Esophagus (tissue), 2 donors: Measurements from ENCODE around the gene SLC34A1. TPM values are rescaled to one million over a fixed set of nuclear protein-coding genes. Genes with fewer than 3 reads are reported as not detected.
"Not testable (repeated sequence)": the region's sequence is repeated elsewhere in the genome, so short reads cannot be mapped to it uniquely, and the experiment has no call there.

Experiments used
- H3K27ac ChIP-seq, 2 donors: one replicate each; pipeline ENCODE4 v1.5.1; 2013; ENCODE audit warnings: low read depth in 2 of 2, mild to moderate bottlenecking in 2 of 2, inconsistent platforms in 1 of 2, low read length in 1 of 2, moderate library complexity in 1 of 2
- H3K27me3 ChIP-seq, 2 donors: one replicate each; pipeline ENCODE4 v1.6.1; 2013; ENCODE audit warnings: low read length in 2 of 2, control low read depth in 1 of 2, mild to moderate bottlenecking in 1 of 2; ENCODE audit not compliant: insufficient read depth in 2 of 2, control insufficient read depth in 1 of 2
- H3K36me3 ChIP-seq, 2 donors: one replicate each; pipeline ENCODE4 v1.6.1; 2013; ENCODE audit warnings: low read length in 1 of 2; ENCODE audit not compliant: control insufficient read depth in 2 of 2, insufficient read depth in 2 of 2
- H3K4me1 ChIP-seq, 2 donors: one replicate each; pipeline ENCODE4 v1.6.1; 2013; ENCODE audit warnings: low read length in 1 of 2; ENCODE audit not compliant: control insufficient read depth in 2 of 2, insufficient read depth in 2 of 2
- H3K4me3 ChIP-seq, 2 donors: one replicate each; pipeline ENCODE4 v1.5.1; 2013; ENCODE audit warnings: low read length in 2 of 2, mild to moderate bottlenecking in 2 of 2, low read depth in 1 of 2, moderate library complexity in 1 of 2
- H3K9me3 ChIP-seq, 2 donors: one replicate each; pipeline ENCODE4 v1.6.1; 2013; ENCODE audit warnings: mild to moderate bottlenecking in 2 of 2, low read depth in 1 of 2, low read length in 1 of 2, moderate library complexity in 1 of 2; ENCODE audit not compliant: control insufficient read depth in 2 of 2, insufficient read depth in 1 of 2
- WGBS, 2 donors: extraction: QIAGEN DNeasy Blood & Tissue Kit; methylation state at CpG; one replicate each; pipeline ENCODE4 v1.1.7; 2013; 5-methylcytosine and 5-hydroxymethylcytosine counted together
- polyA plus RNA-seq, 2 donors: library from polyadenylated mRNA; stranded (reverse); fragments of 200-250 nt; gene quantifications; one replicate each; pipeline ENCODE4 v1.2.3, GENCODE V29; 2013
- donor health status: healthy with polysubstance abuse.
- donor health status: Bipolar disorder and iron deficiency.

Gene SLC34A1
- polyA plus RNA-seq, 2 donors, result 0.13 to 0.49 TPM

- Histone ChIP-seq H3K27me3 (no peaks in the 10 kb centered on the region), H3K27ac (no peak overlapping the region), H3K9me3 (no peaks in the 10 kb centered on the region), H3K4me3 (no peak overlapping the region), H3K4me1 (no peaks in the 10 kb centered on the region), H3K36me3 (no peaks in the 10 kb centered on the region)
- WGBS, 2 donors, result 83 to 84% methylated on average over 3 of the region's 3 CpGs
Observed at GRCh38 chr5:177419046-177419445, 34.8 kb downstream of the SLC34A1 start.

- not testable (repeated sequence) for H3K36me3 ChIP-seq, H3K27me3 ChIP-seq, H3K4me3 ChIP-seq, H3K4me1 ChIP-seq, H3K9me3 ChIP-seq
- peak overlapping the region in 1 of 2 donors; percentile 22 for H3K27ac ChIP-seq
- 63 to 71% methylated on average over 7 of the region's 7 CpGs for WGBS, 2 donors
Observed at GRCh38 chr5:177420472-177420871, 36.2 kb downstream of the SLC34A1 start.

- H3K9me3 ChIP-seq, result no peaks in the 10 kb centered on the region
- H3K4me3 ChIP-seq, result no peak overlapping the region
- no peaks in the 10 kb centered on the region for H3K36me3 ChIP-seq
- 75 to 79% methylated on average over 6 of the region's 6 CpGs for WGBS, 2 donors
- H3K4me1 ChIP-seq, result no peaks in the 10 kb centered on the region
- no peak overlapping the region for H3K27ac ChIP-seq
- no peaks in the 10 kb centered on the region for H3K27me3 ChIP-seq
Observed at GRCh38 chr5:177421062-177421798, 37.0 kb downstream of the SLC34A1 start.

GRCh38 chr5:177423671-177424070 is 39.4 kb downstream of the SLC34A1 start:
- WGBS, 2 donors, result 82 to 90% methylated on average over 2 of the region's 2 CpGs
- H3K4me1 ChIP-seq, result peaks cover 7 to 11% of the 10 kb centered on the region in 2 donors
- no peaks in the 10 kb centered on the region for H3K27me3 ChIP-seq
- no peak overlapping the region for H3K4me3 ChIP-seq
- H3K27ac ChIP-seq, result no peak overlapping the region
- no peaks in the 10 kb centered on the region for H3K9me3 ChIP-seq
- H3K36me3 ChIP-seq, result no peaks in the 10 kb centered on the region

GRCh38 chr5:177425196-177425800 is 41.1 kb downstream of the SLC34A1 start:
- 39 to 47% methylated on average over 13 of the region's 13 CpGs for WGBS, 2 donors
- Histone ChIP-seq H3K27ac (peak overlapping the region; percentile 98 to 99), H3K27me3 (no peaks in the 10 kb centered on the region), H3K9me3 (no peaks in the 10 kb centered on the region), H3K4me3 (peak overlapping the region; percentile 58 to 60), H3K36me3 (no peaks in the 10 kb centered on the region), H3K4me1 (peaks cover 7 to 16% of the 10 kb centered on the region in 2 donors)

- Histone ChIP-seq H3K27me3 (no peaks in the 10 kb centered on the region), H3K4me3 (peak overlapping the region; percentile 58 to 60), H3K36me3 (peaks cover 0 to 2% of the 10 kb centered on the region in 2 donors), H3K27ac (peak overlapping the region; percentile 98 to 99), H3K9me3 (no peaks in the 10 kb centered on the region), H3K4me1 (peaks cover 7 to 23% of the 10 kb centered on the region in 2 donors)
- 0 to 1% methylated on average over 50 to 52 of the region's 52 CpGs for WGBS, 2 donors
Observed at GRCh38 chr5:177425801-177426565, 41.7 kb downstream of the SLC34A1 start.

GRCh38 chr5:177426566-177427210 is 42.5 kb downstream of the SLC34A1 start, which contains the start of gene GRK6:
TSS of gene GRK6 (plus strand) at chr5:177426676. CDS start at chr5:177426846, 170 bp downstream.
- peaks cover 7 to 30% of the 10 kb centered on the region in 2 donors for H3K4me1 ChIP-seq
- H3K9me3 ChIP-seq, result no peaks in the 10 kb centered on the region
- peaks cover 0 to 3% of the 10 kb centered on the region in 2 donors for H3K36me3 ChIP-seq
- 0% methylated on average over 50 to 82 of the region's 82 CpGs for WGBS, 2 donors
- no peaks in the 10 kb centered on the region for H3K27me3 ChIP-seq
- peak within 1 kb of the TSS; percentile 84 to 85 for H3K4me3 ChIP-seq
- H3K27ac ChIP-seq, result peak within 1 kb of the TSS; percentile 98 to 99

GRCh38 chr5:177427211-177427822 is 43.1 kb downstream of the SLC34A1 start:
- peak overlapping the region; percentile 84 to 85 for H3K4me3 ChIP-seq
- no peaks in the 10 kb centered on the region for H3K27me3 ChIP-seq
- H3K36me3 ChIP-seq, result peaks cover 0 to 9% of the 10 kb centered on the region in 2 donors
- H3K4me1 ChIP-seq, result peaks cover 7 to 36% of the 10 kb centered on the region in 2 donors
- H3K27ac ChIP-seq, result peak overlapping the region; percentile 97
- no peaks in the 10 kb centered on the region for H3K9me3 ChIP-seq
- 9 to 12% methylated on average over 11 of the region's 11 CpGs for WGBS, 2 donors
